HCT116 (cell line): ENCODE data around the gene ATP2B1. TPM values are rescaled to one million over a fixed set of nuclear protein-coding genes. Genes with fewer than 3 reads are reported as not detected.

Source experiments
- ATAC-seq: fragments of 200-7000 bp; cut with Tn5 transposase; 2 replicates; pipeline ENCODE4 v1.9.1; 2020; ENCODE audit warnings: mild to moderate bottlenecking, moderate library complexity
- BruUV-seq: library from RNA; stranded (reverse); fragments of 400-500 nt; replicated peaks from 2 replicates; lab custom pipeline; 2021; lab: Mats Ljungman, UMichigan
- CTCF ChIA-PET: fragments of 300-600 bp; sonication (Branson Sonifier 250); formaldehyde crosslinking; loops from one replicate; lab custom pipeline; 2021; ENCODE audit warnings: antibody characterized with exemption; lab: Charles Lee
- POLR2A ChIA-PET: fragments of 300-600, 350-600 bp; sonication (Branson Sonifier 250); formaldehyde crosslinking; loops from one replicate; lab custom pipeline; 2021; ENCODE audit warnings: antibody characterized with exemption; lab: Charles Lee
- RAD21 ChIA-PET, 2 experiments: fragments of 300-600 bp; sonication (Branson Sonifier 250); formaldehyde crosslinking; loops; one replicate each; lab custom pipeline; 2023; ENCODE audit warnings: low total read pairs in 2 of 2; ENCODE audit not compliant: uncharacterized antibody in 2 of 2, unreplicated experiment in 2 of 2, low non-redundant PET in 1 of 2; lab: Charles Lee
- DNase-seq: peaks from one replicate; pipeline ENCODE4 v3.0.0-alpha.2; 2010; ENCODE audit warnings: low read depth, low spot score
- H2AFZ ChIP-seq: fragments of 200-600 bp; shearing (Covaris generic), sonication (generic); 2 replicates; pipeline ENCODE4 v1.6.1; 2017; ENCODE audit warnings: low read depth, mixed run types, mixed read lengths, antibody characterized with exemption, low read length; ENCODE audit not compliant: poor library complexity, severe bottlenecking
- H3K27ac ChIP-seq: 2 replicates; pipeline ENCODE4 v1.5.1; 2012; ENCODE audit warnings: low read depth, low read length
- H3K27me3 ChIP-seq: fragments of 200-600 bp; sonication (generic); 2 replicates; pipeline ENCODE4 v1.6.1; 2016; ENCODE audit warnings: mixed run types, low read length, mixed read lengths; ENCODE audit not compliant: insufficient read depth
- H3K36me3 ChIP-seq, 2 experiments: fragments of 200-500 bp in 1 of 2; fragments of 200-600 bp in 1 of 2; sonication (Bioruptor generic) in 1 of 2; sonication (generic) in 1 of 2; 2 replicates each; pipeline versions ENCODE4 v1.5.1 to v1.6.1; 2014 to 2016; ENCODE audit warnings: low read length in 2 of 2, inconsistent platforms in 1 of 2, mixed read lengths in 1 of 2, mixed run types in 1 of 2; ENCODE audit not compliant: insufficient read depth in 2 of 2, control insufficient read depth in 1 of 2
- H3K4me1 ChIP-seq, 2 experiments: fragments of 200-600 bp in 1 of 2; sonication (generic) in 1 of 2; 2 replicates each; pipeline versions ENCODE4 v1.5.1 to v1.6.1; 2012 to 2017; ENCODE audit warnings: low read length in 2 of 2, inconsistent platforms in 1 of 2, mild to moderate bottlenecking in 1 of 2, mixed read lengths in 1 of 2, mixed run types in 1 of 2, moderate library complexity in 1 of 2; ENCODE audit not compliant: insufficient read depth in 2 of 2, control insufficient read depth in 1 of 2
- H3K4me2 ChIP-seq: fragments of 200-600 bp; sonication (generic); 2 replicates; pipeline ENCODE4 v1.6.1; 2017; ENCODE audit warnings: mixed run types, low read length, mixed read lengths
- H3K4me3 ChIP-seq, 2 experiments: fragments of 200-600 bp in 1 of 2; sonication (generic) in 1 of 2; replicated peaks in 1 of 2; 2 replicates each; pipeline ENCODE4 v1.5.1; 2011 to 2016; ENCODE audit warnings: low read length in 2 of 2, control low read depth in 1 of 2, low read depth in 1 of 2, mild to moderate bottlenecking in 1 of 2, mixed read lengths in 1 of 2, mixed run types in 1 of 2
- H3K79me2 ChIP-seq: fragments of 200-600 bp; sonication (generic); 2 replicates; pipeline ENCODE4 v1.6.1; 2017; ENCODE audit warnings: mild to moderate bottlenecking, mixed run types, low read length, moderate library complexity, mixed read lengths; ENCODE audit not compliant: insufficient read depth
- H3K9ac ChIP-seq: fragments of 200-600 bp; sonication (generic); 2 replicates; pipeline ENCODE4 v1.6.1; 2016; ENCODE audit warnings: low read length, mixed read lengths
- H3K9me2 ChIP-seq: fragments of 200-600 bp; sonication (generic), shearing (Covaris generic); 2 replicates; pipeline ENCODE4 v1.6.1; 2017; ENCODE audit warnings: mixed run types, mild to moderate bottlenecking, moderate library complexity; ENCODE audit not compliant: insufficient read depth
- H3K9me3 ChIP-seq, 2 experiments: fragments of 200-500 bp in 1 of 2; fragments of 200-600 bp in 1 of 2; sonication (Bioruptor generic) in 1 of 2; sonication (generic) in 1 of 2; 2 replicates each; pipeline ENCODE4 v1.6.1; 2014 to 2017; ENCODE audit warnings: low read length in 2 of 2, mixed read lengths in 2 of 2, inconsistent platforms in 1 of 2, low read depth in 1 of 2, mild to moderate bottlenecking in 1 of 2, mixed run types in 1 of 2, moderate library complexity in 1 of 2; ENCODE audit not compliant: control insufficient read depth in 1 of 2, insufficient read depth in 1 of 2
- H4K20me1 ChIP-seq: fragments of 200-600 bp; sonication (generic), shearing (Covaris generic); 2 replicates; pipeline ENCODE4 v1.6.1; 2017; ENCODE audit warnings: mixed run types, mild to moderate bottlenecking, moderate library complexity; ENCODE audit not compliant: insufficient read depth
- ATF3 ChIP-seq: IDR thresholded peaks from 2 replicates; pipeline ENCODE4 v1.6.1; 2012
- CTCF ChIP-seq, 3 experiments: fragments of 200-600 bp in 1 of 3; sonication (generic) in 1 of 3; IDR thresholded peaks in 2 of 3; conservative IDR thresholded peaks in 1 of 3; 2 replicates each; pipeline ENCODE4 v1.5.1; 2012 to 2017; ENCODE audit warnings: low read depth in 2 of 3, low read length in 2 of 3, antibody characterized with exemption in 1 of 3, borderline replicate concordance in 1 of 3, control low read depth in 1 of 3, mild to moderate bottlenecking in 1 of 3, mixed read lengths in 1 of 3, mixed run types in 1 of 3, moderate library complexity in 1 of 3; ENCODE audit not compliant: insufficient read depth in 1 of 3
- EGR1 ChIP-seq: IDR thresholded peaks from 2 replicates; pipeline ENCODE4 v1.6.1; 2012; ENCODE audit warnings: low read depth
- EZH2 ChIP-seq: fragments of 200-600 bp; sonication (generic); IDR thresholded peaks from 2 replicates; pipeline ENCODE4 v1.6.1; 2017; ENCODE audit warnings: antibody characterized with exemption, mixed run types
- EZH2phosphoT487 ChIP-seq: fragments of 200-600 bp; IDR thresholded peaks from 2 replicates; pipeline ENCODE4 v1.6.1; 2018; ENCODE audit warnings: antibody characterized with exemption, borderline replicate concordance
- MAX ChIP-seq: IDR thresholded peaks from 2 replicates; pipeline ENCODE4 v1.6.1; 2012
- POLR2A ChIP-seq: IDR thresholded peaks from 2 replicates; pipeline ENCODE4 v1.7.0; 2011; ENCODE audit warnings: borderline replicate concordance; ENCODE audit not compliant: insufficient read depth, insufficient read length; ENCODE audit errors: extremely low read depth
- POLR2AphosphoS5 ChIP-seq: IDR thresholded peaks from 2 replicates; pipeline ENCODE4 v1.6.1; 2011; ENCODE audit warnings: mild to moderate bottlenecking, low read depth, low read length, moderate library complexity
- SIN3A ChIP-seq: IDR thresholded peaks from 2 replicates; pipeline ENCODE4 v1.6.1; 2012; ENCODE audit warnings: low read depth
- SP1 ChIP-seq: IDR thresholded peaks from 2 replicates; pipeline ENCODE4 v1.6.1; 2012; ENCODE audit warnings: low read depth
- SRF ChIP-seq: IDR thresholded peaks from 2 replicates; pipeline ENCODE4 v1.6.1; 2012; ENCODE audit warnings: low read depth
- ZNF274 ChIP-seq: fragments of 200-500 bp; sonication (Bioruptor generic); IDR thresholded peaks from 2 replicates; pipeline ENCODE4 v1.6.1; 2014; ENCODE audit warnings: mild to moderate bottlenecking, low read depth, low read length, inconsistent platforms
- intact Hi-C: fragments of 100-400 bp; cut with micrococcal nuclease; formaldehyde crosslinking; loops from 2 replicates; pipeline ENCODE4 v1.10.0; 2022
- total RNA-seq: library from RNA; stranded (reverse); gene quantifications from one replicate; pipeline ENCODE4 v1.2.1, GENCODE V29; 2021; ENCODE audit not compliant: unreplicated experiment

Gene ATP2B1
- total RNA-seq, 1 experiment from 2014 or later, result 62.4 TPM

- H2AFZ ChIP-seq, result no peak overlapping the region
- no peaks in the 10 kb centered on the region for H3K27me3 ChIP-seq
- no peaks in the 10 kb centered on the region for H4K20me1 ChIP-seq
- DNase-seq, result no peak
- intact Hi-C loops, result loop anchor here (5.0 to 10.0 kb wide), 3 partner anchors 418 to 711 kb away; no protein-coding TSS in a partner anchor
- TF ChIP-seq ZNF274 (no peak), EZH2phosphoT487 (no peak), MAX (no peak), ATF3 (no peak), POLR2AphosphoS5 (no peak), CTCF (IDR thresholded peaks at IDR 0.05 in 2 of 3, conservative IDR thresholded peaks at IDR 0.05 in 1 of 3; ENCODE audit: borderline replicate concordance in 1 of 3, insufficient read depth in 1 of 3, low read depth in 2 of 3, low read length in 2 of 3) (no peak), SP1 (no peak), EZH2 (no peak), POLR2A (no peak), SIN3A (no peak), SRF (no peak), EGR1 (no peak)
- TF ChIP-seq, all 23 proteins: peak for 0
- no peaks in the 10 kb centered on the region for H3K36me3 ChIP-seq
- BruUV-seq, result no TSS peak
- H3K4me2 ChIP-seq, result no peak overlapping the region
- no peak overlapping the region for H3K4me3 ChIP-seq
- H3K79me2 ChIP-seq, result no peaks in the 10 kb centered on the region
- no peaks in the 10 kb centered on the region for H3K9me3 ChIP-seq
- H3K9ac ChIP-seq, result no peak overlapping the region
- peaks cover 0 to 4% of the 10 kb centered on the region in 2 experiments; a peak in 1 of 4 replicates for H3K4me1 ChIP-seq
- POLR2A ChIA-PET, result no interaction called here
- no peak overlapping the region for H3K27ac ChIP-seq
- RAD21 ChIA-PET, result no interaction called here
- no peak for ATAC-seq
- CTCF ChIA-PET, result interaction anchor here (1.0 to 2.0 kb wide), 3 partner anchors 165 to 1401 kb away, joined by 3 to 5 read pairs (median 4); partner anchors contain the start of gene ATP2B1
- H3K9me2 ChIP-seq, result no peaks in the 10 kb centered on the region
Measured at GRCh38 chr12:89544022-89544421, 164.6 kb downstream of the ATP2B1 start.
